ENCODE data around the gene ZNF280B. TPM values are rescaled to one million over a fixed set of nuclear protein-coding genes. Genes with fewer than 3 reads are reported as not detected.

Gene ZNF280B
- polyA plus RNA-seq, 3 donors = 0.04 TPM; not detected in 2

- Histone ChIP-seq H3K9ac (ENCODE audit: insufficient read depth, low read length, poor library complexity, severe bottlenecking) (no peak overlapping the region), H3K4me2 (replicated peaks; ENCODE audit: extremely low read depth, low read length, poor library complexity, severe bottlenecking) (no peak overlapping the region), H2AFZ (ENCODE audit: insufficient read depth, low read depth, low read length, poor library complexity, severe bottlenecking) (no peak overlapping the region), H3K79me2 (ENCODE audit: insufficient read depth, low read length) (no peaks in the 10 kb centered on the region), H3K36me3 (replicated peaks in 1 of 2; ENCODE audit: control insufficient read depth in 1 of 2, insufficient read depth in 2 of 2, low read length in 2 of 2) (no peaks in the 10 kb centered on the region), H3K4me3 (replicated peaks in 1 of 3; ENCODE audit: low read depth in 2 of 3, low read length in 3 of 3) (no peak overlapping the region), H3K27ac (ENCODE audit: low read depth in 1 of 2, low read length in 2 of 2) (no peak overlapping the region), H3K27me3 (ENCODE audit: control insufficient read depth in 2 of 2, insufficient read depth in 2 of 2, low read length in 2 of 2) (peaks cover 3 to 9% of the 10 kb centered on the region in 2 donors), H3K9me3 (replicated peaks in 1 of 2; ENCODE audit: control insufficient read depth in 1 of 2, insufficient read depth in 1 of 2, low read length in 2 of 2) (peaks cover 37 to 38% of the 10 kb centered on the region in 2 donors), H3K4me1 (ENCODE audit: control insufficient read depth in 1 of 2, insufficient read depth in 2 of 2, low read length in 2 of 2) (no peaks in the 10 kb centered on the region), H4K20me1 (ENCODE audit: insufficient read depth, low read length) (no peaks in the 10 kb centered on the region)
- Mint-ChIP-seq H3K27ac (no peak overlapping the region), H3K27me3 (ENCODE audit: low read depth in 3 of 3) (peaks cover 3 to 28% (median 10%) of the 10 kb centered on the region in 3 donors), H3K9me3 (peaks cover 21 to 54% (median 41%) of the 10 kb centered on the region in 7 donors), H3K36me3 (peaks cover 0 to 2% of the 10 kb centered on the region in 2 donors), H3K4me1 (peaks cover 2% of the 10 kb centered on the region), H3K4me3 (no peak overlapping the region)
- intact Hi-C loops (cut with micrococcal nuclease) = no loop called here
- no peak for TF ChIP-seq CTCF (IDR thresholded peaks at IDR 0.05)
- DNase-seq = no peak
- WGBS (ENCODE audit: insufficient coverage) = 98% methylated on average over 5 of the region's 6 CpGs
Measured at GRCh38 chr22:22458896-22459588, 49.5 kb downstream of the ZNF280B start.

GRCh38 chr22:22458387-22458786 lies 50.2 kb downstream of the ZNF280B start:
- TF ChIP-seq CTCF (IDR thresholded peaks at IDR 0.05) = no peak
- Histone ChIP-seq H3K79me2 (ENCODE audit: insufficient read depth, low read length) (no peaks in the 10 kb centered on the region), H3K4me2 (replicated peaks; ENCODE audit: extremely low read depth, low read length, poor library complexity, severe bottlenecking) (no peak overlapping the region), H4K20me1 (ENCODE audit: insufficient read depth, low read length) (no peaks in the 10 kb centered on the region), H3K9me3 (replicated peaks in 1 of 2; ENCODE audit: control insufficient read depth in 1 of 2, insufficient read depth in 1 of 2, low read length in 2 of 2) (peaks cover 42% of the 10 kb centered on the region in 2 donors), H2AFZ (ENCODE audit: insufficient read depth, low read depth, low read length, poor library complexity, severe bottlenecking) (no peak overlapping the region), H3K4me3 (replicated peaks in 1 of 3; ENCODE audit: low read depth in 2 of 3, low read length in 3 of 3) (no peak overlapping the region), H3K9ac (ENCODE audit: insufficient read depth, low read length, poor library complexity, severe bottlenecking) (no peak overlapping the region), H3K27ac (ENCODE audit: low read depth in 1 of 2, low read length in 2 of 2) (no peak overlapping the region), H3K4me1 (ENCODE audit: control insufficient read depth in 1 of 2, insufficient read depth in 2 of 2, low read length in 2 of 2) (no peaks in the 10 kb centered on the region), H3K27me3 (ENCODE audit: control insufficient read depth in 2 of 2, insufficient read depth in 2 of 2, low read length in 2 of 2) (peaks cover 3 to 6% of the 10 kb centered on the region in 2 donors), H3K36me3 (replicated peaks in 1 of 2; ENCODE audit: control insufficient read depth in 1 of 2, insufficient read depth in 2 of 2, low read length in 2 of 2) (no peaks in the 10 kb centered on the region)
- intact Hi-C loops (cut with micrococcal nuclease) = no loop called here
- no peak overlapping the region for H3K27ac Mint-ChIP-seq
- H3K4me1 Mint-ChIP-seq = no peaks in the 10 kb centered on the region
- no peak for DNase-seq
- peaks cover 0 to 2% of the 10 kb centered on the region in 2 donors for H3K36me3 Mint-ChIP-seq
- H3K9me3 Mint-ChIP-seq = peaks cover 23 to 59% (median 44%) of the 10 kb centered on the region in 7 donors
- H3K4me3 Mint-ChIP-seq = no peak overlapping the region
- WGBS (ENCODE audit: insufficient coverage) = no CpG with 5 or more reads among the region's 2 CpGs
- peaks cover 1 to 27% (median 13%) of the 10 kb centered on the region in 3 donors for H3K27me3 Mint-ChIP-seq (ENCODE audit: low read depth in 3 of 3)

Measured in CD14-positive monocyte (primary cell).